GM23338 (cell line): ENCODE data around the gene IDH2. TPM values are rescaled to one million over a fixed set of nuclear protein-coding genes. Genes with fewer than 3 reads are reported as not detected.

ENCODE experiments used
- ATAC-seq: fragments of 200-7000 bp; cut with Tn5 transposase; 3 replicates; pipeline ENCODE4 v1.9.1; 2020
- DNase-seq: peaks from one replicate; pipeline ENCODE4 v3.0.0-alpha.2; 2015; ENCODE audit warnings: low spot score
- H2AFZ ChIP-seq: fragments of 200-600 bp; sonication (generic); 2 replicates; pipeline ENCODE4 v1.8.0; 2016; ENCODE audit warnings: antibody characterized with exemption, mild to moderate bottlenecking, moderate library complexity
- H3F3A ChIP-seq: fragments of 200-600 bp; sonication (generic); replicated peaks from 2 replicates; pipeline ENCODE4 v1.8.0; 2017; ENCODE audit warnings: antibody characterized with exemption, mixed run types, low read depth
- H3K27ac ChIP-seq: fragments of 200-600 bp; sonication (generic); 2 replicates; pipeline ENCODE4 v1.6.1; 2016; ENCODE audit warnings: low read depth
- H3K27me3 ChIP-seq: fragments of 200-600 bp; sonication (generic); 2 replicates; pipeline ENCODE4 v1.8.0; 2016; ENCODE audit warnings: mild to moderate bottlenecking, mixed run types, moderate library complexity; ENCODE audit not compliant: insufficient read depth
- H3K36me3 ChIP-seq: fragments of 200-600 bp; sonication (generic); 2 replicates; pipeline ENCODE4 v1.8.0; 2016; ENCODE audit warnings: mild to moderate bottlenecking; ENCODE audit not compliant: insufficient read depth
- H3K4me1 ChIP-seq: fragments of 200-600 bp; sonication (generic); 2 replicates; pipeline ENCODE4 v1.8.0; 2016; ENCODE audit warnings: mild to moderate bottlenecking, moderate library complexity; ENCODE audit not compliant: insufficient read depth
- H3K4me2 ChIP-seq: fragments of 200-600 bp; sonication (generic); 2 replicates; pipeline ENCODE4 v1.7.1; 2017; ENCODE audit warnings: mixed run types
- H3K4me3 ChIP-seq: fragments of 200-600 bp; sonication (generic); 2 replicates; pipeline ENCODE4 v1.6.1; 2016; ENCODE audit warnings: mixed run types
- H3K79me2 ChIP-seq: fragments of 200-600 bp; sonication (generic); replicated peaks from 2 replicates; pipeline ENCODE4 v1.8.0; 2017; ENCODE audit warnings: mild to moderate bottlenecking; ENCODE audit not compliant: insufficient read depth
- H3K9me2 ChIP-seq: fragments of 200-600 bp; sonication (generic); 2 replicates; pipeline ENCODE4 v1.8.0; 2017; ENCODE audit not compliant: insufficient read depth
- H4K20me1 ChIP-seq: fragments of 200-600 bp; sonication (generic); replicated peaks from 2 replicates; pipeline ENCODE4 v1.8.0; 2017; ENCODE audit warnings: mild to moderate bottlenecking; ENCODE audit not compliant: insufficient read depth
- H3K27ac Mint-ChIP-seq: 2 replicates; pipeline ENCODE4 v1.8.0; 2020; ENCODE audit warnings: inconsistent platforms, mild to moderate bottlenecking, moderate library complexity, mixed read lengths
- H3K27me3 Mint-ChIP-seq: 3 replicates; pipeline ENCODE4 v1.8.0; 2022; ENCODE audit warnings: low read depth, mild to moderate bottlenecking, moderate library complexity, mixed read lengths, inconsistent platforms; ENCODE audit not compliant: insufficient read depth, poor library complexity
- H3K36me3 Mint-ChIP-seq: 3 replicates; pipeline ENCODE4 v1.8.0; 2021; ENCODE audit warnings: low read depth, mild to moderate bottlenecking, inconsistent platforms, moderate library complexity, mixed read lengths
- H3K4me1 Mint-ChIP-seq: 3 replicates; pipeline ENCODE4 v1.8.0; 2020; ENCODE audit warnings: mild to moderate bottlenecking, inconsistent platforms, mixed read lengths
- H3K4me3 Mint-ChIP-seq: 3 replicates; pipeline ENCODE4 v1.8.0; 2021; ENCODE audit warnings: moderate library complexity, mild to moderate bottlenecking, inconsistent platforms, mixed read lengths
- H3K9me3 Mint-ChIP-seq: 3 replicates; pipeline ENCODE4 v1.8.0; 2020; ENCODE audit warnings: moderate library complexity, mild to moderate bottlenecking, inconsistent platforms, mixed read lengths
- CREB1 ChIP-seq: fragments of 250-450 bp; sonication (Bioruptor Pico); IDR thresholded peaks from 2 replicates; pipeline ENCODE4 v1.5.0; 2020; ENCODE audit warnings: low read depth, mild to moderate bottlenecking, moderate library complexity
- EZH2 ChIP-seq: fragments of 200-600 bp; sonication (generic); IDR thresholded peaks from one replicate; pipeline ENCODE4 v1.8.0; 2017; ENCODE audit warnings: antibody characterized with exemption, mild to moderate bottlenecking, low read depth; ENCODE audit not compliant: unreplicated experiment
- EZH2phosphoT487 ChIP-seq: fragments of 200-600 bp; sonication (generic); IDR thresholded peaks from one replicate; pipeline ENCODE4 v1.8.1; 2018; ENCODE audit warnings: antibody characterized with exemption; ENCODE audit not compliant: unreplicated experiment
- JUNB ChIP-seq: IDR thresholded peaks from one replicate; pipeline ENCODE4 v1.6.1; 2016; ENCODE audit warnings: antibody characterized with exemption; ENCODE audit not compliant: unreplicated experiment
- NANOG ChIP-seq: IDR thresholded peaks from 2 replicates; pipeline ENCODE4 v1.6.1; 2016; ENCODE audit warnings: antibody characterized with exemption, borderline replicate concordance
- STAT1 ChIP-seq: IDR thresholded peaks from one replicate; pipeline ENCODE4 v1.6.1; 2016; ENCODE audit warnings: antibody characterized with exemption; ENCODE audit not compliant: unreplicated experiment
- ZNF114 ChIP-seq: fragments of 250-450 bp; sonication (Bioruptor Pico); IDR thresholded peaks from 2 replicates; pipeline ENCODE4 v1.5.0; 2020; ENCODE audit warnings: mild to moderate bottlenecking, moderate library complexity
- ZNF331 ChIP-seq: fragments of 250-450 bp; sonication (Bioruptor Pico); IDR thresholded peaks from 2 replicates; pipeline ENCODE4 v1.5.0; 2020; ENCODE audit warnings: low read depth, mild to moderate bottlenecking, moderate library complexity
- polyA plus RNA-seq: library from polyadenylated mRNA; unstranded; fragments of >200 nt; fragmentation: Nextera tagmentation; extraction: Ambion mirVana; gene quantifications from 2 replicates; pipeline ENCODE4 v1.2.1, GENCODE V29; 2016
- total RNA-seq: library from RNA; depleted of rRNA; stranded (reverse); fragments of >200 nt; shearing (Covaris generic); gene quantifications from 2 replicates; pipeline ENCODE4 v1.2.3, GENCODE V29; 2014
- TF ChIP-seq, protein P1 (sequence below): IDR thresholded peaks from 2 replicates; pipeline ENCODE4 v1.6.1; 2016; ENCODE audit warnings: antibody characterized with exemption
- TF ChIP-seq, protein P2 (sequence below): IDR thresholded peaks from one replicate; pipeline ENCODE4 v1.6.1; 2018; ENCODE audit warnings: antibody characterized with exemption; ENCODE audit not compliant: unreplicated experiment
- TF ChIP-seq, protein P3 (sequence below), 2 experiments: fragments of 200-600 bp in 1 of 2; sonication (generic) in 1 of 2; conservative IDR thresholded peaks; 2 replicates each; pipeline versions ENCODE4 v1.5.1 to v1.6.1; 2016 to 2017; ENCODE audit warnings: antibody characterized with exemption in 2 of 2, low read depth in 2 of 2, mild to moderate bottlenecking in 2 of 2, moderate library complexity in 1 of 2

Gene IDH2
- total and polyA plus RNA-seq, 2 experiments from 2014 or later, result 54.9 to 64.0 TPM

DNA sequence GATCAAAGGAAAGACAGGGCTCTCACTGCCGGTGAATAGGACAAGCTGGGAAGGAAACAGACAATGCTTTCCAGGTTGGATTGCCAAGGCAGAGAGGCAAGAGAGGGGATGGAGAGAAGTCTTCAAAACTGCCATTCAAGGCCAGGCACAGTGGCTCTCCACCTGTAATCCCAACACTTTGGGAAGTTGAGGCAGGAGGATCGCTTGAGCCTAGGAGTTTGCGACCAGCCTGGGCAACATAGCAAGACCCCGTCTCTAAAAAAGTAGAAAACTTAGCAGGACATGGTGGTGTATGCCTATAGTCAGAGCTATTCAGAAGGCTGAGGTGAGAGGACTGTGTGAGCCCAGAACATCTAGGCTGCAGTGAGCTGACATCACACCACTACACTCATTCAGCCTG is 43.5 kb upstream of the IDH2 start:
- Histone ChIP-seq H3K4me3 (no peak overlapping the region), H3K27me3 (no peaks in the 10 kb centered on the region), H3K79me2 (no peaks in the 10 kb centered on the region), H3F3A (no peaks in the 10 kb centered on the region), H2AFZ (no peak overlapping the region), H3K4me1 (no peaks in the 10 kb centered on the region; the same call in 1 of the 2 replicates), H3K27ac (no peak overlapping the region), H3K36me3 (no peaks in the 10 kb centered on the region), H3K9me2 (no peaks in the 10 kb centered on the region), H3K4me2 (no peak overlapping the region), H4K20me1 (no peaks in the 10 kb centered on the region)
- H3K4me3 Mint-ChIP-seq, result no peak overlapping the region
- no peak for TF ChIP-seq ZNF331 (CRISPR knock-in tag)
- TF ChIP-seq, protein P1, sequence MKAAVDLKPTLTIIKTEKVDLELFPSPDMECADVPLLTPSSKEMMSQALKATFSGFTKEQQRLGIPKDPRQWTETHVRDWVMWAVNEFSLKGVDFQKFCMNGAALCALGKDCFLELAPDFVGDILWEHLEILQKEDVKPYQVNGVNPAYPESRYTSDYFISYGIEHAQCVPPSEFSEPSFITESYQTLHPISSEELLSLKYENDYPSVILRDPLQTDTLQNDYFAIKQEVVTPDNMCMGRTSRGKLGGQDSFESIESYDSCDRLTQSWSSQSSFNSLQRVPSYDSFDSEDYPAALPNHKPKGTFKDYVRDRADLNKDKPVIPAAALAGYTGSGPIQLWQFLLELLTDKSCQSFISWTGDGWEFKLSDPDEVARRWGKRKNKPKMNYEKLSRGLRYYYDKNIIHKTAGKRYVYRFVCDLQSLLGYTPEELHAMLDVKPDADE, result no peak
- no peak for TF ChIP-seq CREB1 (CRISPR knock-in tag)
- no peak for TF ChIP-seq ZNF114 (CRISPR knock-in tag)
- TF ChIP-seq, protein P2, sequence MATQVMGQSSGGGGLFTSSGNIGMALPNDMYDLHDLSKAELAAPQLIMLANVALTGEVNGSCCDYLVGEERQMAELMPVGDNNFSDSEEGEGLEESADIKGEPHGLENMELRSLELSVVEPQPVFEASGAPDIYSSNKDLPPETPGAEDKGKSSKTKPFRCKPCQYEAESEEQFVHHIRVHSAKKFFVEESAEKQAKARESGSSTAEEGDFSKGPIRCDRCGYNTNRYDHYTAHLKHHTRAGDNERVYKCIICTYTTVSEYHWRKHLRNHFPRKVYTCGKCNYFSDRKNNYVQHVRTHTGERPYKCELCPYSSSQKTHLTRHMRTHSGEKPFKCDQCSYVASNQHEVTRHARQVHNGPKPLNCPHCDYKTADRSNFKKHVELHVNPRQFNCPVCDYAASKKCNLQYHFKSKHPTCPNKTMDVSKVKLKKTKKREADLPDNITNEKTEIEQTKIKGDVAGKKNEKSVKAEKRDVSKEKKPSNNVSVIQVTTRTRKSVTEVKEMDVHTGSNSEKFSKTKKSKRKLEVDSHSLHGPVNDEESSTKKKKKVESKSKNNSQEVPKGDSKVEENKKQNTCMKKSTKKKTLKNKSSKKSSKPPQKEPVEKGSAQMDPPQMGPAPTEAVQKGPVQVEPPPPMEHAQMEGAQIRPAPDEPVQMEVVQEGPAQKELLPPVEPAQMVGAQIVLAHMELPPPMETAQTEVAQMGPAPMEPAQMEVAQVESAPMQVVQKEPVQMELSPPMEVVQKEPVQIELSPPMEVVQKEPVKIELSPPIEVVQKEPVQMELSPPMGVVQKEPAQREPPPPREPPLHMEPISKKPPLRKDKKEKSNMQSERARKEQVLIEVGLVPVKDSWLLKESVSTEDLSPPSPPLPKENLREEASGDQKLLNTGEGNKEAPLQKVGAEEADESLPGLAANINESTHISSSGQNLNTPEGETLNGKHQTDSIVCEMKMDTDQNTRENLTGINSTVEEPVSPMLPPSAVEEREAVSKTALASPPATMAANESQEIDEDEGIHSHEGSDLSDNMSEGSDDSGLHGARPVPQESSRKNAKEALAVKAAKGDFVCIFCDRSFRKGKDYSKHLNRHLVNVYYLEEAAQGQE, result no peak
- ATAC-seq (no peak), DNase-seq (no peak)
- H3K36me3 Mint-ChIP-seq, result no peaks in the 10 kb centered on the region
- H3K9me3 Mint-ChIP-seq, result no peaks in the 10 kb centered on the region; the same call in 1 of the 3 replicates
- peaks cover 18% of the 10 kb centered on the region for H3K4me1 Mint-ChIP-seq
- no peak overlapping the region for H3K27ac Mint-ChIP-seq
- H3K27me3 Mint-ChIP-seq, result peaks cover 2% of the 10 kb centered on the region

DNA sequence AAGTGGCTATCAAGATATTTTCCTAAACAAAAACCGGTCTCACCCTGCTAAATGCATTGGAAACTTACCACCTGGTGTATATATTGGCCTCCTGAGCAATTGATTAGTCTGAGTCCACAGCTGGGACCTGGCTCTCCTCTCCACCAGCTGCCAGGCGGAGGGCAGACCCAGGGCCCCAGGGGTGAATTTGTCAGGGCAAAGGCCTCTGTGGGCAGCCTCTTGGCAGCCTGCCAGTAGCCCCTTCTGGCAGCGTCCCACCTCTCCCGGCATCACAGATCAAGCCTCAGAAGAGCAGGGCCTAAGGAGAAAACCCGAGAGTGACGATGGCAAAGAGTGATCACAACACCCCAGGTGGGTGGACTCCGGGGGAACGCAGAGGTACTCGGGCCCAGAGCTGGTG is 43.0 kb upstream of the IDH2 start:
- TF ChIP-seq CREB1 (CRISPR knock-in tag) (no peak), EZH2 (no peak), EZH2phosphoT487 (no peak), NANOG (no peak), STAT1 (no peak), ZNF114 (CRISPR knock-in tag) (no peak), JUNB (no peak)
- TF ChIP-seq, protein P3, sequence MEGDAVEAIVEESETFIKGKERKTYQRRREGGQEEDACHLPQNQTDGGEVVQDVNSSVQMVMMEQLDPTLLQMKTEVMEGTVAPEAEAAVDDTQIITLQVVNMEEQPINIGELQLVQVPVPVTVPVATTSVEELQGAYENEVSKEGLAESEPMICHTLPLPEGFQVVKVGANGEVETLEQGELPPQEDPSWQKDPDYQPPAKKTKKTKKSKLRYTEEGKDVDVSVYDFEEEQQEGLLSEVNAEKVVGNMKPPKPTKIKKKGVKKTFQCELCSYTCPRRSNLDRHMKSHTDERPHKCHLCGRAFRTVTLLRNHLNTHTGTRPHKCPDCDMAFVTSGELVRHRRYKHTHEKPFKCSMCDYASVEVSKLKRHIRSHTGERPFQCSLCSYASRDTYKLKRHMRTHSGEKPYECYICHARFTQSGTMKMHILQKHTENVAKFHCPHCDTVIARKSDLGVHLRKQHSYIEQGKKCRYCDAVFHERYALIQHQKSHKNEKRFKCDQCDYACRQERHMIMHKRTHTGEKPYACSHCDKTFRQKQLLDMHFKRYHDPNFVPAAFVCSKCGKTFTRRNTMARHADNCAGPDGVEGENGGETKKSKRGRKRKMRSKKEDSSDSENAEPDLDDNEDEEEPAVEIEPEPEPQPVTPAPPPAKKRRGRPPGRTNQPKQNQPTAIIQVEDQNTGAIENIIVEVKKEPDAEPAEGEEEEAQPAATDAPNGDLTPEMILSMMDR (conservative IDR thresholded peaks at IDR 0.05; ENCODE audit: low read depth in 2 of 2), result no peak
- TF ChIP-seq, protein P1, result no peak
- Histone ChIP-seq H3K27me3 (no peaks in the 10 kb centered on the region), H3K79me2 (no peaks in the 10 kb centered on the region), H3K27ac (no peak overlapping the region), H3K36me3 (no peaks in the 10 kb centered on the region), H2AFZ (peak overlapping the region; percentile 66; the same call in 1 of the 2 replicates), H3K4me3 (no peak overlapping the region), H3K9me2 (no peaks in the 10 kb centered on the region), H3K4me1 (no peaks in the 10 kb centered on the region; the same call in 1 of the 2 replicates), H3K4me2 (no peak overlapping the region), H3F3A (no peaks in the 10 kb centered on the region), H4K20me1 (no peaks in the 10 kb centered on the region)
- Mint-ChIP-seq H3K4me3 (no peak overlapping the region), H3K4me1 (peaks cover 13% of the 10 kb centered on the region), H3K27me3 (peaks cover 2% of the 10 kb centered on the region), H3K9me3 (no peaks in the 10 kb centered on the region; the same call in 2 of the 3 replicates), H3K27ac (no peak overlapping the region), H3K36me3 (no peaks in the 10 kb centered on the region)
- ATAC-seq (no peak), DNase-seq (no peak)
